GM23338 (cell line): ENCODE data around the gene NFS1. TPM values are rescaled to one million over a fixed set of nuclear protein-coding genes. Genes with fewer than 3 reads are reported as not detected.

Experiments used
- ATAC-seq: fragments of 200-7000 bp; cut with Tn5 transposase; 3 replicates; pipeline ENCODE4 v1.9.1; 2020
- DNase-seq: peaks from one replicate; pipeline ENCODE4 v3.0.0-alpha.2; 2015; ENCODE audit warnings: low spot score
- H2AFZ ChIP-seq: fragments of 200-600 bp; sonication (generic); 2 replicates; pipeline ENCODE4 v1.8.0; 2016; ENCODE audit warnings: antibody characterized with exemption, mild to moderate bottlenecking, moderate library complexity
- H3F3A ChIP-seq: fragments of 200-600 bp; sonication (generic); replicated peaks from 2 replicates; pipeline ENCODE4 v1.8.0; 2017; ENCODE audit warnings: antibody characterized with exemption, mixed run types, low read depth
- H3K27ac ChIP-seq: fragments of 200-600 bp; sonication (generic); 2 replicates; pipeline ENCODE4 v1.6.1; 2016; ENCODE audit warnings: low read depth
- H3K27me3 ChIP-seq: fragments of 200-600 bp; sonication (generic); 2 replicates; pipeline ENCODE4 v1.8.0; 2016; ENCODE audit warnings: mild to moderate bottlenecking, mixed run types, moderate library complexity; ENCODE audit not compliant: insufficient read depth
- H3K36me3 ChIP-seq: fragments of 200-600 bp; sonication (generic); 2 replicates; pipeline ENCODE4 v1.8.0; 2016; ENCODE audit warnings: mild to moderate bottlenecking; ENCODE audit not compliant: insufficient read depth
- H3K4me1 ChIP-seq: fragments of 200-600 bp; sonication (generic); 2 replicates; pipeline ENCODE4 v1.8.0; 2016; ENCODE audit warnings: mild to moderate bottlenecking, moderate library complexity; ENCODE audit not compliant: insufficient read depth
- H3K4me2 ChIP-seq: fragments of 200-600 bp; sonication (generic); 2 replicates; pipeline ENCODE4 v1.7.1; 2017; ENCODE audit warnings: mixed run types
- H3K4me3 ChIP-seq: fragments of 200-600 bp; sonication (generic); 2 replicates; pipeline ENCODE4 v1.6.1; 2016; ENCODE audit warnings: mixed run types
- H3K79me2 ChIP-seq: fragments of 200-600 bp; sonication (generic); replicated peaks from 2 replicates; pipeline ENCODE4 v1.8.0; 2017; ENCODE audit warnings: mild to moderate bottlenecking; ENCODE audit not compliant: insufficient read depth
- H3K9me2 ChIP-seq: fragments of 200-600 bp; sonication (generic); 2 replicates; pipeline ENCODE4 v1.8.0; 2017; ENCODE audit not compliant: insufficient read depth
- H4K20me1 ChIP-seq: fragments of 200-600 bp; sonication (generic); replicated peaks from 2 replicates; pipeline ENCODE4 v1.8.0; 2017; ENCODE audit warnings: mild to moderate bottlenecking; ENCODE audit not compliant: insufficient read depth
- H3K27ac Mint-ChIP-seq: 2 replicates; pipeline ENCODE4 v1.8.0; 2020; ENCODE audit warnings: inconsistent platforms, mild to moderate bottlenecking, moderate library complexity, mixed read lengths
- H3K27me3 Mint-ChIP-seq: 3 replicates; pipeline ENCODE4 v1.8.0; 2022; ENCODE audit warnings: low read depth, mild to moderate bottlenecking, moderate library complexity, mixed read lengths, inconsistent platforms; ENCODE audit not compliant: insufficient read depth, poor library complexity
- H3K36me3 Mint-ChIP-seq: 3 replicates; pipeline ENCODE4 v1.8.0; 2021; ENCODE audit warnings: low read depth, mild to moderate bottlenecking, inconsistent platforms, moderate library complexity, mixed read lengths
- H3K4me1 Mint-ChIP-seq: 3 replicates; pipeline ENCODE4 v1.8.0; 2020; ENCODE audit warnings: mild to moderate bottlenecking, inconsistent platforms, mixed read lengths
- H3K4me3 Mint-ChIP-seq: 3 replicates; pipeline ENCODE4 v1.8.0; 2021; ENCODE audit warnings: moderate library complexity, mild to moderate bottlenecking, inconsistent platforms, mixed read lengths
- H3K9me3 Mint-ChIP-seq: 3 replicates; pipeline ENCODE4 v1.8.0; 2020; ENCODE audit warnings: moderate library complexity, mild to moderate bottlenecking, inconsistent platforms, mixed read lengths
- CREB1 ChIP-seq: fragments of 250-450 bp; sonication (Bioruptor Pico); IDR thresholded peaks from 2 replicates; pipeline ENCODE4 v1.5.0; 2020; ENCODE audit warnings: low read depth, mild to moderate bottlenecking, moderate library complexity
- EZH2 ChIP-seq: fragments of 200-600 bp; sonication (generic); IDR thresholded peaks from one replicate; pipeline ENCODE4 v1.8.0; 2017; ENCODE audit warnings: antibody characterized with exemption, mild to moderate bottlenecking, low read depth; ENCODE audit not compliant: unreplicated experiment
- EZH2phosphoT487 ChIP-seq: fragments of 200-600 bp; sonication (generic); IDR thresholded peaks from one replicate; pipeline ENCODE4 v1.8.1; 2018; ENCODE audit warnings: antibody characterized with exemption; ENCODE audit not compliant: unreplicated experiment
- JUNB ChIP-seq: IDR thresholded peaks from one replicate; pipeline ENCODE4 v1.6.1; 2016; ENCODE audit warnings: antibody characterized with exemption; ENCODE audit not compliant: unreplicated experiment
- NANOG ChIP-seq: IDR thresholded peaks from 2 replicates; pipeline ENCODE4 v1.6.1; 2016; ENCODE audit warnings: antibody characterized with exemption, borderline replicate concordance
- POLR2AphosphoS5 ChIP-seq: IDR thresholded peaks from 2 replicates; pipeline ENCODE4 v1.6.1; 2016; ENCODE audit warnings: antibody characterized with exemption, low read depth
- STAT1 ChIP-seq: IDR thresholded peaks from one replicate; pipeline ENCODE4 v1.6.1; 2016; ENCODE audit warnings: antibody characterized with exemption; ENCODE audit not compliant: unreplicated experiment
- ZNF114 ChIP-seq: fragments of 250-450 bp; sonication (Bioruptor Pico); IDR thresholded peaks from 2 replicates; pipeline ENCODE4 v1.5.0; 2020; ENCODE audit warnings: mild to moderate bottlenecking, moderate library complexity
- ZNF331 ChIP-seq: fragments of 250-450 bp; sonication (Bioruptor Pico); IDR thresholded peaks from 2 replicates; pipeline ENCODE4 v1.5.0; 2020; ENCODE audit warnings: low read depth, mild to moderate bottlenecking, moderate library complexity
- polyA plus RNA-seq: library from polyadenylated mRNA; unstranded; fragments of >200 nt; fragmentation: Nextera tagmentation; extraction: Ambion mirVana; gene quantifications from 2 replicates; pipeline ENCODE4 v1.2.1, GENCODE V29; 2016
- total RNA-seq: library from RNA; depleted of rRNA; stranded (reverse); fragments of >200 nt; shearing (Covaris generic); gene quantifications from 2 replicates; pipeline ENCODE4 v1.2.3, GENCODE V29; 2014
- TF ChIP-seq, protein P1 (sequence below): fragments of 250-450 bp; sonication (Bioruptor Pico); IDR thresholded peaks from 2 replicates; pipeline ENCODE4 v1.5.0; 2020; ENCODE audit warnings: mild to moderate bottlenecking, moderate library complexity
- TF ChIP-seq, protein P2 (sequence below), 2 experiments: fragments of 200-600 bp in 1 of 2; sonication (generic) in 1 of 2; conservative IDR thresholded peaks; 2 replicates each; pipeline versions ENCODE4 v1.5.1 to v1.6.1; 2016 to 2017; ENCODE audit warnings: antibody characterized with exemption in 2 of 2, low read depth in 2 of 2, mild to moderate bottlenecking in 2 of 2, moderate library complexity in 1 of 2
- TF ChIP-seq, protein P3 (sequence below): IDR thresholded peaks from one replicate; pipeline ENCODE4 v1.6.1; 2018; ENCODE audit warnings: antibody characterized with exemption; ENCODE audit not compliant: unreplicated experiment
- TF ChIP-seq, protein P4 (sequence below): IDR thresholded peaks from 2 replicates; pipeline ENCODE4 v1.6.1; 2016; ENCODE audit warnings: antibody characterized with exemption

NFS1 gene
- total and polyA plus RNA-seq, 2 experiments from 2014 or later: 22.8 to 35.7 TPM

DNA sequence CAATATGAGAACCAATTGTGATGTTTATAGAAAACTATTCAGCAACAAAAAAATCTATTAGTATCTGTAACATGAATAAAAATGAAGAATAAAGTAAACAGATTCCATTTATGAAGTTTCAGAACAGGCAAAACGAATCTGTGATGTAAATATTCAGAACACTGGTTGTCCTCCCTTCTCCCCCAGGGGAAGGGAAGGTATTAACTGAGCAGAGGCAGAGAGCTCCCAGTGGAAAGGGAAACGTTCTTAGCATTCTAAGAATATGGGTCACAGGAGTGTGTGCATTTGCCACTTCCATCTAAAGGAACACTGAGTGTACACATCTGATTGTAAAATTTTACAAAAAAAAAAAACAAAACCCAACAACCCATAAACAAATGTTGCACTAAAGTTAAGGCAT, 60.4 kb downstream of the NFS1 start:
- TF ChIP-seq POLR2AphosphoS5 (no peak), NANOG (no peak), CREB1 (CRISPR knock-in tag) (no peak), ZNF114 (CRISPR knock-in tag) (no peak), EZH2 (no peak), EZH2phosphoT487 (no peak), STAT1 (no peak), JUNB (no peak), ZNF331 (CRISPR knock-in tag) (no peak)
- TF ChIP-seq, protein P1, sequence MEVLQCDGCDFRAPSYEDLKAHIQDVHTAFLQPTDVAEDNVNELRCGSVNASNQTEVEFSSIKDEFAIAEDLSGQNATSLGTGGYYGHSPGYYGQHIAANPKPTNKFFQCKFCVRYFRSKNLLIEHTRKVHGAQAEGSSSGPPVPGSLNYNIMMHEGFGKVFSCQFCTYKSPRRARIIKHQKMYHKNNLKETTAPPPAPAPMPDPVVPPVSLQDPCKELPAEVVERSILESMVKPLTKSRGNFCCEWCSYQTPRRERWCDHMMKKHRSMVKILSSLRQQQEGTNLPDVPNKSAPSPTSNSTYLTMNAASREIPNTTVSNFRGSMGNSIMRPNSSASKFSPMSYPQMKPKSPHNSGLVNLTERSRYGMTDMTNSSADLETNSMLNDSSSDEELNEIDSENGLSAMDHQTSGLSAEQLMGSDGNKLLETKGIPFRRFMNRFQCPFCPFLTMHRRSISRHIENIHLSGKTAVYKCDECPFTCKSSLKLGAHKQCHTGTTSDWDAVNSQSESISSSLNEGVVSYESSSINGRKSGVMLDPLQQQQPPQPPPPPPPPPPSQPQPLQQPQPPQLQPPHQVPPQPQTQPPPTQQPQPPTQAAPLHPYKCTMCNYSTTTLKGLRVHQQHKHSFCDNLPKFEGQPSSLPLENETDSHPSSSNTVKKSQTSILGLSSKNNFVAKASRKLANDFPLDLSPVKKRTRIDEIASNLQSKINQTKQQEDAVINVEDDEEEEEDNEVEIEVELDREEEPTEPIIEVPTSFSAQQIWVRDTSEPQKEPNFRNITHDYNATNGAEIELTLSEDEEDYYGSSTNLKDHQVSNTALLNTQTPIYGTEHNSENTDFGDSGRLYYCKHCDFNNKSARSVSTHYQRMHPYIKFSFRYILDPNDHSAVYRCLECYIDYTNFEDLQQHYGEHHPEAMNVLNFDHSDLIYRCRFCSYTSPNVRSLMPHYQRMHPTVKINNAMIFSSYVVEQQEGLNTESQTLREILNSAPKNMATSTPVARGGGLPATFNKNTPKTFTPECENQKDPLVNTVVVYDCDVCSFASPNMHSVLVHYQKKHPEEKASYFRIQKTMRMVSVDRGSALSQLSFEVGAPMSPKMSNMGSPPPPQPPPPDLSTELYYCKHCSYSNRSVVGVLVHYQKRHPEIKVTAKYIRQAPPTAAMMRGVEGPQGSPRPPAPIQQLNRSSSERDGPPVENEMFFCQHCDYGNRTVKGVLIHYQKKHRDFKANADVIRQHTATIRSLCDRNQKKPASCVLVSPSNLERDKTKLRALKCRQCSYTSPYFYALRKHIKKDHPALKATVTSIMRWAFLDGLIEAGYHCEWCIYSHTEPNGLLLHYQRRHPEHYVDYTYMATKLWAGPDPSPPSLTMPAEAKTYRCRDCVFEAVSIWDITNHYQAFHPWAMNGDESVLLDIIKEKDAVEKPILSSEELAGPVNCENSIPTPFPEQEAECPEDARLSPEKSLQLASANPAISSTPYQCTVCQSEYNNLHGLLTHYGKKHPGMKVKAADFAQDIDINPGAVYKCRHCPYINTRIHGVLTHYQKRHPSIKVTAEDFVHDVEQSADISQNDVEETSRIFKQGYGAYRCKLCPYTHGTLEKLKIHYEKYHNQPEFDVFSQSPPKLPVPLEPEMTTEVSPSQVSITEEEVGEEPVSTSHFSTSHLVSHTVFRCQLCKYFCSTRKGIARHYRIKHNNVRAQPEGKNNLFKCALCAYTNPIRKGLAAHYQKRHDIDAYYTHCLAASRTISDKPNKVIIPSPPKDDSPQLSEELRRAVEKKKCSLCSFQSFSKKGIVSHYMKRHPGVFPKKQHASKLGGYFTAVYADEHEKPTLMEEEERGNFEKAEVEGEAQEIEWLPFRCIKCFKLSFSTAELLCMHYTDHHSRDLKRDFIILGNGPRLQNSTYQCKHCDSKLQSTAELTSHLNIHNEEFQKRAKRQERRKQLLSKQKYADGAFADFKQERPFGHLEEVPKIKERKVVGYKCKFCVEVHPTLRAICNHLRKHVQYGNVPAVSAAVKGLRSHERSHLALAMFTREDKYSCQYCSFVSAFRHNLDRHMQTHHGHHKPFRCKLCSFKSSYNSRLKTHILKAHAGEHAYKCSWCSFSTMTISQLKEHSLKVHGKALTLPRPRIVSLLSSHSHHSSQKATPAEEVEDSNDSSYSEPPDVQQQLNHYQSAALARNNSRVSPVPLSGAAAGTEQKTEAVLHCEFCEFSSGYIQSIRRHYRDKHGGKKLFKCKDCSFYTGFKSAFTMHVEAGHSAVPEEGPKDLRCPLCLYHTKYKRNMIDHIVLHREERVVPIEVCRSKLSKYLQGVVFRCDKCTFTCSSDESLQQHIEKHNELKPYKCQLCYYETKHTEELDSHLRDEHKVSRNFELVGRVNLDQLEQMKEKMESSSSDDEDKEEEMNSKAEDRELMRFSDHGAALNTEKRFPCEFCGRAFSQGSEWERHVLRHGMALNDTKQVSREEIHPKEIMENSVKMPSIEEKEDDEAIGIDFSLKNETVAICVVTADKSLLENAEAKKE (CRISPR knock-in tag): no peak
- TF ChIP-seq, protein P2, sequence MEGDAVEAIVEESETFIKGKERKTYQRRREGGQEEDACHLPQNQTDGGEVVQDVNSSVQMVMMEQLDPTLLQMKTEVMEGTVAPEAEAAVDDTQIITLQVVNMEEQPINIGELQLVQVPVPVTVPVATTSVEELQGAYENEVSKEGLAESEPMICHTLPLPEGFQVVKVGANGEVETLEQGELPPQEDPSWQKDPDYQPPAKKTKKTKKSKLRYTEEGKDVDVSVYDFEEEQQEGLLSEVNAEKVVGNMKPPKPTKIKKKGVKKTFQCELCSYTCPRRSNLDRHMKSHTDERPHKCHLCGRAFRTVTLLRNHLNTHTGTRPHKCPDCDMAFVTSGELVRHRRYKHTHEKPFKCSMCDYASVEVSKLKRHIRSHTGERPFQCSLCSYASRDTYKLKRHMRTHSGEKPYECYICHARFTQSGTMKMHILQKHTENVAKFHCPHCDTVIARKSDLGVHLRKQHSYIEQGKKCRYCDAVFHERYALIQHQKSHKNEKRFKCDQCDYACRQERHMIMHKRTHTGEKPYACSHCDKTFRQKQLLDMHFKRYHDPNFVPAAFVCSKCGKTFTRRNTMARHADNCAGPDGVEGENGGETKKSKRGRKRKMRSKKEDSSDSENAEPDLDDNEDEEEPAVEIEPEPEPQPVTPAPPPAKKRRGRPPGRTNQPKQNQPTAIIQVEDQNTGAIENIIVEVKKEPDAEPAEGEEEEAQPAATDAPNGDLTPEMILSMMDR (conservative IDR thresholded peaks at IDR 0.05; ENCODE audit: low read depth in 2 of 2): no peak
- TF ChIP-seq, protein P3, sequence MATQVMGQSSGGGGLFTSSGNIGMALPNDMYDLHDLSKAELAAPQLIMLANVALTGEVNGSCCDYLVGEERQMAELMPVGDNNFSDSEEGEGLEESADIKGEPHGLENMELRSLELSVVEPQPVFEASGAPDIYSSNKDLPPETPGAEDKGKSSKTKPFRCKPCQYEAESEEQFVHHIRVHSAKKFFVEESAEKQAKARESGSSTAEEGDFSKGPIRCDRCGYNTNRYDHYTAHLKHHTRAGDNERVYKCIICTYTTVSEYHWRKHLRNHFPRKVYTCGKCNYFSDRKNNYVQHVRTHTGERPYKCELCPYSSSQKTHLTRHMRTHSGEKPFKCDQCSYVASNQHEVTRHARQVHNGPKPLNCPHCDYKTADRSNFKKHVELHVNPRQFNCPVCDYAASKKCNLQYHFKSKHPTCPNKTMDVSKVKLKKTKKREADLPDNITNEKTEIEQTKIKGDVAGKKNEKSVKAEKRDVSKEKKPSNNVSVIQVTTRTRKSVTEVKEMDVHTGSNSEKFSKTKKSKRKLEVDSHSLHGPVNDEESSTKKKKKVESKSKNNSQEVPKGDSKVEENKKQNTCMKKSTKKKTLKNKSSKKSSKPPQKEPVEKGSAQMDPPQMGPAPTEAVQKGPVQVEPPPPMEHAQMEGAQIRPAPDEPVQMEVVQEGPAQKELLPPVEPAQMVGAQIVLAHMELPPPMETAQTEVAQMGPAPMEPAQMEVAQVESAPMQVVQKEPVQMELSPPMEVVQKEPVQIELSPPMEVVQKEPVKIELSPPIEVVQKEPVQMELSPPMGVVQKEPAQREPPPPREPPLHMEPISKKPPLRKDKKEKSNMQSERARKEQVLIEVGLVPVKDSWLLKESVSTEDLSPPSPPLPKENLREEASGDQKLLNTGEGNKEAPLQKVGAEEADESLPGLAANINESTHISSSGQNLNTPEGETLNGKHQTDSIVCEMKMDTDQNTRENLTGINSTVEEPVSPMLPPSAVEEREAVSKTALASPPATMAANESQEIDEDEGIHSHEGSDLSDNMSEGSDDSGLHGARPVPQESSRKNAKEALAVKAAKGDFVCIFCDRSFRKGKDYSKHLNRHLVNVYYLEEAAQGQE: no peak
- TF ChIP-seq, protein P4, sequence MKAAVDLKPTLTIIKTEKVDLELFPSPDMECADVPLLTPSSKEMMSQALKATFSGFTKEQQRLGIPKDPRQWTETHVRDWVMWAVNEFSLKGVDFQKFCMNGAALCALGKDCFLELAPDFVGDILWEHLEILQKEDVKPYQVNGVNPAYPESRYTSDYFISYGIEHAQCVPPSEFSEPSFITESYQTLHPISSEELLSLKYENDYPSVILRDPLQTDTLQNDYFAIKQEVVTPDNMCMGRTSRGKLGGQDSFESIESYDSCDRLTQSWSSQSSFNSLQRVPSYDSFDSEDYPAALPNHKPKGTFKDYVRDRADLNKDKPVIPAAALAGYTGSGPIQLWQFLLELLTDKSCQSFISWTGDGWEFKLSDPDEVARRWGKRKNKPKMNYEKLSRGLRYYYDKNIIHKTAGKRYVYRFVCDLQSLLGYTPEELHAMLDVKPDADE: no peak
- no peaks in the 10 kb centered on the region for H3K36me3 ChIP-seq
- peaks cover 55% of the 10 kb centered on the region for H4K20me1 ChIP-seq
- no peak overlapping the region for H3K27ac ChIP-seq
- H3K9me2 ChIP-seq: no peaks in the 10 kb centered on the region
- no peak overlapping the region for H2AFZ ChIP-seq
- no peak for DNase-seq
- peaks cover 24% of the 10 kb centered on the region; the same call in 1 of the 2 replicates for H3K4me1 ChIP-seq
- Mint-ChIP-seq H3K4me1 (peaks cover 37% of the 10 kb centered on the region), H3K9me3 (no peaks in the 10 kb centered on the region), H3K4me3 (no peak overlapping the region), H3K36me3 (no peaks in the 10 kb centered on the region), H3K27me3 (no peaks in the 10 kb centered on the region), H3K27ac (no peak overlapping the region)
- H3K4me3 ChIP-seq: no peak overlapping the region
- ATAC-seq: no peak
- no peaks in the 10 kb centered on the region for H3K27me3 ChIP-seq
- no peak overlapping the region for H3K4me2 ChIP-seq
- H3F3A ChIP-seq: no peaks in the 10 kb centered on the region
- H3K79me2 ChIP-seq: peaks cover 91% of the 10 kb centered on the region
